Liver (tissue), 9 donors: ENCODE measurements around the gene FLOT1. TPM values are rescaled to one million over a fixed set of nuclear protein-coding genes. Genes with fewer than 3 reads are reported as not detected.

ENCODE experiments used
- DNase-seq: peaks from one replicate; pipeline ENCODE4 v3.0.0-alpha.2; 2017; ENCODE audit warnings: low spot score
- H3K27ac ChIP-seq, 2 donors: one replicate each; pipeline ENCODE4 v1.7.0; 2013; ENCODE audit warnings: inconsistent platforms in 2 of 2, low read length in 2 of 2, control low read depth in 1 of 2, low read depth in 1 of 2, mild to moderate bottlenecking in 1 of 2
- H3K27me3 ChIP-seq, 4 donors: one replicate each; pipeline versions ENCODE4 v1.6.1 to v1.7.0; 2013; ENCODE audit warnings: low read length in 3 of 4, inconsistent platforms in 1 of 4, mild to moderate bottlenecking in 1 of 4, moderate library complexity in 1 of 4; ENCODE audit not compliant: control insufficient read depth in 4 of 4, insufficient read depth in 4 of 4
- H3K36me3 ChIP-seq, 4 donors: one replicate each; pipeline versions ENCODE4 v1.6.1 to v1.7.0; 2013; ENCODE audit warnings: low read length in 3 of 4, mild to moderate bottlenecking in 3 of 4, low read depth in 1 of 4, moderate library complexity in 1 of 4; ENCODE audit not compliant: control insufficient read depth in 4 of 4, insufficient read depth in 3 of 4
- H3K4me1 ChIP-seq, 4 donors: one replicate each; pipeline versions ENCODE4 v1.6.1 to v1.7.0; 2013; ENCODE audit warnings: low read length in 3 of 4, mild to moderate bottlenecking in 3 of 4, moderate library complexity in 1 of 4; ENCODE audit not compliant: control insufficient read depth in 4 of 4, insufficient read depth in 4 of 4
- H3K4me3 ChIP-seq, 3 donors: one replicate each; pipeline versions ENCODE4 v1.6.1 to v1.7.0; 2013; ENCODE audit warnings: low read length in 3 of 3, control low read depth in 1 of 3, low read depth in 1 of 3, mild to moderate bottlenecking in 1 of 3
- H3K9ac ChIP-seq, 2 donors: one replicate each; pipeline ENCODE4 v1.7.0; 2013; ENCODE audit warnings: low read length in 2 of 2, mild to moderate bottlenecking in 2 of 2, moderate library complexity in 2 of 2, control low read depth in 1 of 2, low read depth in 1 of 2
- H3K9me3 ChIP-seq, 4 donors: one replicate each; pipeline versions ENCODE4 v1.6.1 to v1.7.0; 2013; ENCODE audit warnings: low read length in 3 of 4; ENCODE audit not compliant: control insufficient read depth in 4 of 4
- ATF3 ChIP-seq: IDR thresholded peaks from 2 replicates; pipeline ENCODE4 v1.6.1; 2016; ENCODE audit warnings: antibody characterized with exemption
- EGR1 ChIP-seq, 2 donors: IDR thresholded peaks; 2 replicates each; pipeline ENCODE4 v1.6.1; 2016 to 2018; ENCODE audit warnings: antibody characterized with exemption in 2 of 2, low read depth in 2 of 2
- FOXA1 ChIP-seq: IDR thresholded peaks from 2 replicates; pipeline ENCODE4 v1.6.1; 2016; ENCODE audit warnings: antibody characterized with exemption
- FOXA2 ChIP-seq: IDR thresholded peaks from 2 replicates; pipeline ENCODE4 v1.6.1; 2016; ENCODE audit warnings: antibody characterized with exemption
- GABPA ChIP-seq, 2 donors: IDR thresholded peaks in 1 of 2; conservative IDR thresholded peaks in 1 of 2; 2 replicates each; pipeline ENCODE4 v1.6.1; 2016; ENCODE audit warnings: antibody characterized with exemption in 2 of 2, mild to moderate bottlenecking in 1 of 2, moderate library complexity in 1 of 2
- HNF4A ChIP-seq, 2 donors: conservative IDR thresholded peaks; 2 replicates each; pipeline ENCODE4 v1.6.1; 2016; ENCODE audit warnings: antibody characterized with exemption in 2 of 2, mild to moderate bottlenecking in 2 of 2
- HNF4G ChIP-seq: IDR thresholded peaks from 2 replicates; pipeline ENCODE4 v1.6.1; 2016; ENCODE audit warnings: antibody characterized with exemption
- JUND ChIP-seq, 2 donors: IDR thresholded peaks; 2 replicates each; pipeline ENCODE4 v1.6.1; 2016; ENCODE audit warnings: antibody characterized with exemption in 2 of 2
- NR2F2 ChIP-seq: IDR thresholded peaks from 2 replicates; pipeline ENCODE4 v1.6.1; 2016; ENCODE audit warnings: antibody characterized with exemption
- RAD21 ChIP-seq, 2 donors: IDR thresholded peaks; 2 replicates each; pipeline ENCODE4 v1.6.1; 2016; ENCODE audit warnings: antibody characterized with exemption in 2 of 2, mild to moderate bottlenecking in 2 of 2
- RXRA ChIP-seq, 2 donors: IDR thresholded peaks; 2 replicates each; pipeline ENCODE4 v1.6.1; 2017 to 2018; ENCODE audit warnings: antibody characterized with exemption in 2 of 2, mild to moderate bottlenecking in 1 of 2
- SP1 ChIP-seq: IDR thresholded peaks from 2 replicates; pipeline ENCODE4 v1.6.1; 2018; ENCODE audit warnings: antibody characterized with exemption, mild to moderate bottlenecking
- TAF1 ChIP-seq: conservative IDR thresholded peaks from 2 replicates; pipeline ENCODE4 v1.6.1; 2016; ENCODE audit warnings: antibody characterized with exemption, mild to moderate bottlenecking
- WGBS: extraction: QIAGEN DNeasy Blood & Tissue Kit; methylation state at CpG from one replicate; pipeline ENCODE4 v1.1.7; 2013; 5-methylcytosine and 5-hydroxymethylcytosine counted together
- polyA plus RNA-seq, 2 donors: library from polyadenylated mRNA; stranded (reverse) in 1 of 2; unstranded in 1 of 2; fragments of 200-250 nt in 1 of 2; fragments of >200 nt in 1 of 2; fragmentation: Nextera tagmentation in 1 of 2; extraction: Ambion mirVana in 1 of 2; gene quantifications; one replicate each; pipeline versions ENCODE4 v1.2.1 to v1.2.3, GENCODE V29; 2013 to 2015
- total RNA-seq, 2 donors: library from RNA; depleted of rRNA; stranded (reverse); fragments of >200 nt; gene quantifications; one replicate each; pipeline ENCODE4 v1.2.3, GENCODE V29; 2014
- TF ChIP-seq, protein P1 (sequence below): fragments of 150-350 bp; IDR thresholded peaks from 2 replicates; pipeline ENCODE4 v1.5.1; 2017; ENCODE audit warnings: improper control_type of control experiment, low read depth, low read length; ENCODE audit not compliant: missing input control
- TF ChIP-seq, protein P2 (sequence below): IDR thresholded peaks from 2 replicates; pipeline ENCODE4 v1.6.1; 2016; ENCODE audit warnings: antibody characterized with exemption, mild to moderate bottlenecking
- TF ChIP-seq, protein P3 (sequence below): IDR thresholded peaks from 2 replicates; pipeline ENCODE4 v1.6.1; 2016; ENCODE audit warnings: antibody characterized with exemption
- donor health status: healthy.
- donor health status: healthy.
- donor health status: healthy.
- donor health status: healthy.
- donor health status: healthy.

FLOT1 gene
- total and polyA plus RNA-seq, 4 donors, result 38.6 to 99.8 (median 59.5) TPM

DNA sequence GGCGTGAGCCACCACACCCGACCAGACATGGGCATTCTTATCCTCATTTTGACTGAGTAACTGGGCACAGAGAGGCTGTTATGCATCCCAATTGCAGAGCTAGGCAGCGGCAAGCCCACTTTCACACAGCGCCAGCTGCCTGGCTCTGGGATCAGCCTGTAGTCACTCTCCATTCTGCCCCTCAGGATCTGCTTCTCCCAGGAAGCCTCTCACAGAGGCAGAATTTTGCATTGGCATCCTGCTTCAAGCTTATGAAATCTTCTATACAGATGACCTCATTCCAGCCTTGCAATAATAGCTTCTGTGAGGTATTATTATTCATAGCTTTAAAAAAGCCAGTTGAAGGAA lies 38.9 kb upstream of the FLOT1 start:
- Histone ChIP-seq H3K4me3 (no peak overlapping the region), H3K36me3 (no peaks in the 10 kb centered on the region), H3K27ac (peak overlapping the region; percentile 78 to 88), H3K27me3 (no peaks in the 10 kb centered on the region), H3K9ac (no peak overlapping the region), H3K4me1 (peaks cover 6 to 16% (median 10%) of the 10 kb centered on the region in 4 donors), H3K9me3 (no peaks in the 10 kb centered on the region)
- no peak for DNase-seq
- 79% methylated on average over 4 of the region's 4 CpGs for whole genome bisulfite sequencing
- TF ChIP-seq HNF4G (no peak), NR2F2 (no peak), RAD21 (IDR thresholded peaks at IDR 0.05) (no peak), RXRA (IDR thresholded peaks at IDR 0.05) (no peak), JUND (IDR thresholded peaks at IDR 0.05) (no peak), SP1 (no peak)
- TF ChIP-seq, protein P1, sequence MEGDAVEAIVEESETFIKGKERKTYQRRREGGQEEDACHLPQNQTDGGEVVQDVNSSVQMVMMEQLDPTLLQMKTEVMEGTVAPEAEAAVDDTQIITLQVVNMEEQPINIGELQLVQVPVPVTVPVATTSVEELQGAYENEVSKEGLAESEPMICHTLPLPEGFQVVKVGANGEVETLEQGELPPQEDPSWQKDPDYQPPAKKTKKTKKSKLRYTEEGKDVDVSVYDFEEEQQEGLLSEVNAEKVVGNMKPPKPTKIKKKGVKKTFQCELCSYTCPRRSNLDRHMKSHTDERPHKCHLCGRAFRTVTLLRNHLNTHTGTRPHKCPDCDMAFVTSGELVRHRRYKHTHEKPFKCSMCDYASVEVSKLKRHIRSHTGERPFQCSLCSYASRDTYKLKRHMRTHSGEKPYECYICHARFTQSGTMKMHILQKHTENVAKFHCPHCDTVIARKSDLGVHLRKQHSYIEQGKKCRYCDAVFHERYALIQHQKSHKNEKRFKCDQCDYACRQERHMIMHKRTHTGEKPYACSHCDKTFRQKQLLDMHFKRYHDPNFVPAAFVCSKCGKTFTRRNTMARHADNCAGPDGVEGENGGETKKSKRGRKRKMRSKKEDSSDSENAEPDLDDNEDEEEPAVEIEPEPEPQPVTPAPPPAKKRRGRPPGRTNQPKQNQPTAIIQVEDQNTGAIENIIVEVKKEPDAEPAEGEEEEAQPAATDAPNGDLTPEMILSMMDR, result no peak
- TF ChIP-seq, protein P2, sequence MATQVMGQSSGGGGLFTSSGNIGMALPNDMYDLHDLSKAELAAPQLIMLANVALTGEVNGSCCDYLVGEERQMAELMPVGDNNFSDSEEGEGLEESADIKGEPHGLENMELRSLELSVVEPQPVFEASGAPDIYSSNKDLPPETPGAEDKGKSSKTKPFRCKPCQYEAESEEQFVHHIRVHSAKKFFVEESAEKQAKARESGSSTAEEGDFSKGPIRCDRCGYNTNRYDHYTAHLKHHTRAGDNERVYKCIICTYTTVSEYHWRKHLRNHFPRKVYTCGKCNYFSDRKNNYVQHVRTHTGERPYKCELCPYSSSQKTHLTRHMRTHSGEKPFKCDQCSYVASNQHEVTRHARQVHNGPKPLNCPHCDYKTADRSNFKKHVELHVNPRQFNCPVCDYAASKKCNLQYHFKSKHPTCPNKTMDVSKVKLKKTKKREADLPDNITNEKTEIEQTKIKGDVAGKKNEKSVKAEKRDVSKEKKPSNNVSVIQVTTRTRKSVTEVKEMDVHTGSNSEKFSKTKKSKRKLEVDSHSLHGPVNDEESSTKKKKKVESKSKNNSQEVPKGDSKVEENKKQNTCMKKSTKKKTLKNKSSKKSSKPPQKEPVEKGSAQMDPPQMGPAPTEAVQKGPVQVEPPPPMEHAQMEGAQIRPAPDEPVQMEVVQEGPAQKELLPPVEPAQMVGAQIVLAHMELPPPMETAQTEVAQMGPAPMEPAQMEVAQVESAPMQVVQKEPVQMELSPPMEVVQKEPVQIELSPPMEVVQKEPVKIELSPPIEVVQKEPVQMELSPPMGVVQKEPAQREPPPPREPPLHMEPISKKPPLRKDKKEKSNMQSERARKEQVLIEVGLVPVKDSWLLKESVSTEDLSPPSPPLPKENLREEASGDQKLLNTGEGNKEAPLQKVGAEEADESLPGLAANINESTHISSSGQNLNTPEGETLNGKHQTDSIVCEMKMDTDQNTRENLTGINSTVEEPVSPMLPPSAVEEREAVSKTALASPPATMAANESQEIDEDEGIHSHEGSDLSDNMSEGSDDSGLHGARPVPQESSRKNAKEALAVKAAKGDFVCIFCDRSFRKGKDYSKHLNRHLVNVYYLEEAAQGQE, result no peak

DNA sequence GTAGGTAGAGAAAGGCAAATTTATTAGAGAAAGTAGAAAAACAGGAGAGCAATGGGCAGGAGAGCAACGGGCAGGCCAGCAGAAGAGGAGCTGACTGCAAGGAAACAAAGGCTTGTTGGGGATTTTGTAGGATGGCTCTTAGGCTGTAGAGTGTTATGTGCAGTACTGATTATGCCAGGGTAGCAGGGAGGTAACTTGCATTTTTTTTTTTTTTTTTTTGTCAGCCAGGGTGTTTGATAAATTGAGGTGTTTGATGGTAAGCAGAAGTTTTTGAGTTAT lies 38.1 kb upstream of the FLOT1 start:
- WGBS, result 96% methylated on average over 1 of the region's 1 CpG
- Histone ChIP-seq H3K9me3 (no peaks in the 10 kb centered on the region), H3K4me3 (no peak overlapping the region), H3K36me3 (no peaks in the 10 kb centered on the region), H3K9ac (no peak overlapping the region), H3K27ac (peak overlapping the region; percentile 56 to 88), H3K4me1 (peaks cover 6 to 16% (median 10%) of the 10 kb centered on the region in 4 donors), H3K27me3 (no peaks in the 10 kb centered on the region)
- DNase-seq, result no peak
- TF ChIP-seq RXRA (IDR thresholded peaks at IDR 0.05) (no peak), NR2F2 (no peak), HNF4G (no peak), RAD21 (IDR thresholded peaks at IDR 0.05) (no peak), HNF4A (conservative IDR thresholded peaks at IDR 0.05) (no peak), FOXA1 (no peak), EGR1 (IDR thresholded peaks at IDR 0.05; ENCODE audit: low read depth in 2 of 2) (no peak), GABPA (IDR thresholded peaks at IDR 0.05 in 1 of 2, conservative IDR thresholded peaks at IDR 0.05 in 1 of 2) (no peak), JUND (IDR thresholded peaks at IDR 0.05) (no peak), FOXA2 (no peak), TAF1 (no peak), ATF3 (no peak)
- TF ChIP-seq, protein P3, sequence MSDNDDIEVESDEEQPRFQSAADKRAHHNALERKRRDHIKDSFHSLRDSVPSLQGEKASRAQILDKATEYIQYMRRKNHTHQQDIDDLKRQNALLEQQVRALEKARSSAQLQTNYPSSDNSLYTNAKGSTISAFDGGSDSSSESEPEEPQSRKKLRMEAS, result no peak
- TF ChIP-seq, protein P2, result no peak
- TF ChIP-seq, protein P1, result no peak
